GM19193 (cell line): ENCODE results near the gene SCN5A.

Experiments used
- POLR2A ChIP-seq: IDR thresholded peaks from 4 replicates; pipeline ENCODE4 v1.6.1; 2011; ENCODE audit not compliant: insufficient read depth, insufficient read length; ENCODE audit errors: extremely low read depth

SCN5A gene

GRCh38 chr3:38641461-38642110 is 7.9 kb downstream of the SCN5A start:
- TF ChIP-seq POLR2A, result no peak

- no peak for TF ChIP-seq POLR2A
Observed at GRCh38 chr3:38640661-38641452, 8.6 kb downstream of the SCN5A start.

- TF ChIP-seq POLR2A, result no peak
Observed at GRCh38 chr3:38638354-38638753, 11.1 kb downstream of the SCN5A start.

- no peak for TF ChIP-seq POLR2A
Observed at GRCh38 chr3:38637906-38638305, 11.6 kb downstream of the SCN5A start.

- no peak for TF ChIP-seq POLR2A
Observed at GRCh38 chr3:38636881-38637280, 12.6 kb downstream of the SCN5A start.

GRCh38 chr3:38636464-38636863 is 13.0 kb downstream of the SCN5A start:
- TF ChIP-seq POLR2A, result no peak

DNA sequence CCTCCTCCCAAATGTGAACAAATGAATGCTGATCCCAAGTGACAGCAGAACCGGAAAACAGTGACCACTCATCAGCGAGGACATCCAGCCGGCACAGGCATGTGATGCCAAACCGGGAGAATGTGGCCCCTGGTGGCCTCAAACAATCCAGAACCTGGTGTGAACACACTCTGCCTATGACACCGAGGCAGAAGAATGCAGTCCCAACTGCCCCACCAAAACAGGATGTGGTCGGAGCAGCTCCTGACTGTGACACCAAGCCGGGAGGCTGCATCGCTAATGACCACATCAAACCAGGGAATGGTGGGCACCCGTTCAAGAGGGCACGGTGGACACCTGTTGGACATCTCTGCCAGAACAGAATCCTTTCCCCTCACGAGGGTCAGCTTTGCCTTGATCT is 15.4 kb downstream of the SCN5A start:
- TF ChIP-seq POLR2A, result no peak

- TF ChIP-seq POLR2A, result no peak
Observed at GRCh38 chr3:38632989-38633388, 16.5 kb downstream of the SCN5A start.

DNA sequence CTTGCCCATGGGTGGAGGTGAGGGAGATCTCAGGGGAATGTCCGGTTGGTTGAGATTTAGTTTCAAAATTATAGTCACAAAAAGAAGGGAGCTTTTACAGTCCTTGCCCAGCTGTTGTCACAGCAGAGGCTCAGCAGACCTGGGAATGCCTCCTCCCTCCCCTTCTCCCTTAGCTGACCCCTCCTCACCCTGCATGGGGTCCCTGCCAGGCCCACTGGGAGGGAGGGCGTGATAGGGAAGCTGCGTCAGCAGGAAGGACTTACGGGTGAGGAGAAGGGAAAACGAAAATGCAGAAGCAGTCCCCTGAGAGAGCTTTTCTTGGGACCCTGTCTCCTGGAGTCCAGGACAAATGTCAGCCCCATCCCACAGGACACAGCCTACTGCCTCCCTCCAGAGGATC is 18.9 kb downstream of the SCN5A start:
- TF ChIP-seq POLR2A, result no peak

DNA sequence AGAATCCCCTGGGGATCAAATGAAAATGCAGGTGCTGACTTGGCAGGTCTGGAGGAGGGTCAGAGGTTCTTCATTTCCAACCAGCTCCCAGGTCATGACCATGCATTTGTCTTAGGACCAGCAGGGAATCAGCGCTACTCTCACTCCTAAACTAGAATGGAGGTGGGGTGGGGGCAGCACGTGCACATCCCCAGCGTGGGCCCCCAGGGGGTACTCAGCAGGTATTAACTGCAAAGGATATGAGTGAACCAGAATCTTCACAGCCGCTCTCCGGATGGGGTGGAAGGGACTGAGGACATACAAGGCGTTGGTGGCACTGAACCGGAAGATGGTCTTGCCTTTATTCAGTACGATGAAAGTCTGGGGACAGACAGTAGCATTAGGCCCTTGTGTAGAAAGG is 19.4 kb downstream of the SCN5A start:
- no peak for TF ChIP-seq POLR2A

GRCh38 chr3:38628835-38629234 is 20.7 kb downstream of the SCN5A start:
- TF ChIP-seq POLR2A, result no peak

DNA sequence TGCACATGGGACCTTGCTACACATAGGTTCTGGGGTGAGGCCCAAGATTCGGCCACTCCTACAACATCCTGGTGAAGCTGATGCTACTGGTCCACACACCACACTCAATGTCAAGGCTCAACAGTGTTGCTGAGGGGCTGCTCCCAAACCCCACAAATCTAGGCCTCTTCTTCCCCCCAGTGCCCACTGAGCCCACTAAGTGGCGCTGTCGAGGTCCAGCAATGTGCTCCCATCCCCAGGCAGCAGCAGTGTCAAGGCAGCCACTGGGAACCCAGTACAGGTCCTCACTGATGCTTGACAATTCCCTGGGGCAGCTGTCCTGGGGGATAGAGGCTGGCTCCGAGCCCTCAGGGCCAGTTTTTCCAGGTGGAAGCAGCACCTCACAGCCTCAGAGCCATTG is 21.5 kb downstream of the SCN5A start:
- TF ChIP-seq POLR2A, result no peak

- TF ChIP-seq POLR2A, result no peak
Observed at GRCh38 chr3:38626171-38626570, 23.3 kb downstream of the SCN5A start.

DNA sequence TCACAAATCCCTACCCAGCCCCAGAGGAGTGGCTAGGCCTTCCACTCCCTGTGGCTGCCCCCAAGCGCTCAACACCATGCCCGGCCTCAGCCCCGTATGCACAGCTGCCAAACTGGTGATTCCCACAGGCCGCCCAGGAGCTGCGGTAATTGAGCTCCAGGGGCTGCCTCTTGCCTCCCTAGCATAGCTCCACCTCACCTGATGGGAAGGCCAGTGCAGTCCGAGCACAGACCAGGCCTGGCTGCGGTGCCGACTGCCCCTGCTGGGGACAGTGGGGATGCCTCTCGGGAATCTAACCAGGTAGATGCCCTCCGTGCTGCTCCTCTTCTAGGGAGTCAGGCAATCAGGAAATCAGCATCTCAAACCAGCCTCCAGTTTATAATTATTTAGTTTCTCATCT is 25.9 kb downstream of the SCN5A start:
- no peak for TF ChIP-seq POLR2A

GRCh38 chr3:38622336-38622735 is 27.2 kb downstream of the SCN5A start:
- no peak for TF ChIP-seq POLR2A

- no peak for TF ChIP-seq POLR2A
Observed at GRCh38 chr3:38620236-38620635, 29.3 kb downstream of the SCN5A start.
